IMR-90 (cell line): ENCODE data around the gene KDM5B. TPM values are rescaled to one million over a fixed set of nuclear protein-coding genes. Genes with fewer than 3 reads are reported as not detected.

Source experiments
- ATAC-seq: fragments of 200-7000 bp; cut with Tn5 transposase; 2 replicates; pipeline ENCODE4 v1.9.1; 2020; ENCODE audit warnings: low read depth, mild to moderate bottlenecking, moderate library complexity
- BruUV-seq: library from RNA; stranded (reverse); fragments of 400-500 nt; replicated peaks from 2 replicates; lab custom pipeline; 2021; lab: Mats Ljungman, UMichigan
- CTCF ChIA-PET: fragments of 300-600 bp; formaldehyde crosslinking; extraction: SDS; loops from one replicate; lab custom pipeline; 2021; ENCODE audit warnings: antibody characterized with exemption; lab: Yijun Ruan, JAX
- POLR2A ChIA-PET: fragments of 300-600 bp; sonication (Branson Sonifier 250); formaldehyde crosslinking; loops from one replicate; lab custom pipeline; 2022; ENCODE audit warnings: antibody characterized with exemption; ENCODE audit not compliant: unreplicated experiment; lab: Charles Lee
- DNase-seq: peaks from one replicate; pipeline ENCODE4 v3.0.0; 2013
- H2AFZ ChIP-seq: replicated peaks from 2 replicates; pipeline ENCODE3; 2013; ENCODE audit warnings: low read length, mild to moderate bottlenecking; ENCODE audit not compliant: poor library complexity
- H2AK5ac ChIP-seq: 2 replicates; pipeline ENCODE4 v1.6.1; 2013; ENCODE audit warnings: low read depth, low read length, inconsistent platforms
- H2AK9ac ChIP-seq: replicated peaks from 2 replicates; pipeline ENCODE3; 2013; ENCODE audit warnings: mild to moderate bottlenecking, low read depth, low read length, moderate library complexity; ENCODE audit not compliant: poor library complexity
- H2BK120ac ChIP-seq: 2 replicates; pipeline ENCODE4 v1.6.1; 2013; ENCODE audit warnings: low read depth, low read length, inconsistent platforms
- H2BK15ac ChIP-seq: 3 replicates; pipeline ENCODE4 v1.6.1; 2013; ENCODE audit warnings: low read depth, low read length, inconsistent platforms
- H2BK20ac ChIP-seq: 2 replicates; pipeline ENCODE4 v1.6.1; 2013; ENCODE audit warnings: low read depth, mild to moderate bottlenecking, inconsistent platforms, low read length, moderate library complexity
- H2BK5ac ChIP-seq: 2 replicates; pipeline ENCODE4 v1.6.1; 2013; ENCODE audit warnings: mild to moderate bottlenecking, low read depth, low read length, inconsistent platforms; ENCODE audit not compliant: poor library complexity, severe bottlenecking
- H3K14ac ChIP-seq: replicated peaks from 2 replicates; pipeline ENCODE4 v1.6.1; 2013; ENCODE audit warnings: low read depth, low read length, inconsistent platforms
- H3K18ac ChIP-seq: 2 replicates; pipeline ENCODE4 v1.6.1; 2013; ENCODE audit warnings: low read depth, low read length, control low read depth
- H3K23ac ChIP-seq: 2 replicates; pipeline ENCODE4 v1.6.1; 2013; ENCODE audit warnings: low read depth, low read length, inconsistent platforms
- H3K27ac ChIP-seq: 2 replicates; pipeline ENCODE4 v1.5.1; 2013; ENCODE audit warnings: mild to moderate bottlenecking, control low read depth, low read length; ENCODE audit not compliant: insufficient read depth
- H3K27me3 ChIP-seq: 2 replicates; pipeline ENCODE4 v1.6.1; 2013; ENCODE audit warnings: low read length; ENCODE audit not compliant: control insufficient read depth, insufficient read depth
- H3K36me3 ChIP-seq: 2 replicates; pipeline ENCODE4 v1.6.1; 2013; ENCODE audit warnings: low read length, mixed read lengths; ENCODE audit not compliant: control insufficient read depth, insufficient read depth
- H3K4ac ChIP-seq: 2 replicates; pipeline ENCODE4 v1.6.1; 2013; ENCODE audit warnings: low read depth, low read length, inconsistent platforms
- H3K4me1 ChIP-seq: 2 replicates; pipeline ENCODE4 v1.6.1; 2013; ENCODE audit warnings: low read length, mixed read lengths; ENCODE audit not compliant: control insufficient read depth, insufficient read depth
- H3K4me2 ChIP-seq: 2 replicates; pipeline ENCODE4 v1.6.1; 2013; ENCODE audit warnings: low read depth, mild to moderate bottlenecking, control low read depth, low read length, moderate library complexity
- H3K4me3 ChIP-seq: 2 replicates; pipeline ENCODE4 v1.5.1; 2013; ENCODE audit warnings: low read depth, mild to moderate bottlenecking, control low read depth, low read length, moderate library complexity; ENCODE audit not compliant: insufficient read depth
- H3K56ac ChIP-seq: 2 replicates; pipeline ENCODE4 v1.6.1; 2013; ENCODE audit warnings: low read length, inconsistent platforms; ENCODE audit not compliant: insufficient read depth; ENCODE audit errors: extremely low read depth
- H3K79me1 ChIP-seq, 2 experiments: 2 replicates each; pipeline ENCODE4 v1.6.1; 2013; ENCODE audit warnings: low read length in 2 of 2, inconsistent platforms in 1 of 2, low read depth in 1 of 2
- H3K9ac ChIP-seq: 2 replicates; pipeline ENCODE4 v1.6.1; 2013; ENCODE audit warnings: low read depth, low read length, control low read depth
- H3K9me1 ChIP-seq: 2 replicates; pipeline ENCODE4 v1.6.1; 2013; ENCODE audit warnings: low read length, inconsistent platforms; ENCODE audit not compliant: insufficient read depth
- H3K9me3 ChIP-seq: 2 replicates; pipeline ENCODE4 v1.6.1; 2013; ENCODE audit warnings: low read length; ENCODE audit not compliant: control insufficient read depth, insufficient read depth
- H4K20me1 ChIP-seq: 2 replicates; pipeline ENCODE4 v1.6.1; 2013; ENCODE audit warnings: low read length, inconsistent platforms; ENCODE audit not compliant: insufficient read depth
- H4K5ac ChIP-seq: 2 replicates; pipeline ENCODE4 v1.6.1; 2013; ENCODE audit warnings: mild to moderate bottlenecking, low read depth, low read length, control low read depth
- H4K8ac ChIP-seq, 2 experiments: 2 replicates each; pipeline ENCODE4 v1.6.1; 2013; ENCODE audit warnings: low read depth in 2 of 2, low read length in 2 of 2, control low read depth in 1 of 2, inconsistent platforms in 1 of 2
- H4K91ac ChIP-seq: 2 replicates; pipeline ENCODE4 v1.6.1; 2013; ENCODE audit warnings: low read depth, low read length, inconsistent platforms; ENCODE audit not compliant: insufficient read depth
- BHLHE40 ChIP-seq: fragments of 150-350 bp; IDR thresholded peaks from 2 replicates; pipeline ENCODE4 v1.6.1; 2016; ENCODE audit warnings: mild to moderate bottlenecking, low read depth, low read length
- CEBPB ChIP-seq: IDR thresholded peaks from 2 replicates; pipeline ENCODE4 v1.6.1; 2012; ENCODE audit warnings: low read depth, low read length, improper control_type of control experiment
- ELK1 ChIP-seq: fragments of 150-350 bp; IDR thresholded peaks from 2 replicates; pipeline ENCODE4 v1.6.1; 2016; ENCODE audit warnings: low read depth, mild to moderate bottlenecking, low read length, moderate library complexity, borderline replicate concordance
- MAZ ChIP-seq: IDR thresholded peaks from 2 replicates; pipeline ENCODE4 v1.6.1; 2012; ENCODE audit warnings: low read depth, mild to moderate bottlenecking, low read length, improper control_type of control experiment, moderate library complexity, borderline replicate concordance
- NFE2L2 ChIP-seq: fragments of 150-350 bp; IDR thresholded peaks from 2 replicates; pipeline ENCODE4 v1.6.1; 2016; ENCODE audit warnings: low read depth, mild to moderate bottlenecking, low read length
- WGBS, 2 experiments: methylation state at CpG; one replicate each; pipeline versions ENCODE4 v1.1.5 to v1.1.7; 2013; ENCODE audit warnings: missing lambda C conversion rate in 2 of 2; ENCODE audit not compliant: insufficient read length in 1 of 2; ENCODE audit errors: extremely low coverage in 2 of 2; 5-methylcytosine and 5-hydroxymethylcytosine counted together
- dilution Hi-C: fragments of 300-500 bp; cut with HindIII; formaldehyde crosslinking; loops from one replicate; pipeline ENCODE4 v1.14.3; 2018; ENCODE audit warnings: low sequenced_read_pairs; ENCODE audit not compliant: unreplicated experiment
- in situ Hi-C: fragments of 300-500 bp; cut with MboI; formaldehyde crosslinking; loops from 3 replicates; pipeline ENCODE4 v1.14.3; 2019; ENCODE audit warnings: low sequenced_read_pairs, inconsistent platforms, mixed read lengths
- intact Hi-C: fragments of 100-400 bp; cut with micrococcal nuclease; formaldehyde crosslinking; loops from 2 replicates; pipeline ENCODE4 v1.10.0; 2022
- polyA plus RNA-seq, 3 experiments: library from polyadenylated mRNA; depleted of rRNA; stranded (reverse); fragments of >200 nt; gene quantifications; 2 replicates each; pipeline ENCODE4 v1.2.3, GENCODE V29; 2012; ENCODE audit warnings: low replicate concordance in 1 of 3
- total RNA-seq: library from RNA; depleted of rRNA; stranded (reverse); fragments of >200 nt; gene quantifications from 2 replicates; pipeline ENCODE4 v1.2.3, GENCODE V29; 2012

Gene KDM5B
- total and polyA plus RNA-seq, 2 of the 4 experiments (the other 2 are of a cell fraction) = 28.8 to 82.1 TPM

GRCh38 chr1:202802998-202803932, 5.0 kb downstream of the KDM5B start:
- no CpG with 5 or more reads among the region's 15 CpGs for WGBS, 2 experiments
- Histone ChIP-seq H3K4ac (no peak overlapping the region), H4K91ac (no peak overlapping the region), H3K79me1 (peaks cover 0 to 58% of the 10 kb centered on the region in 2 experiments; a peak in 2 of 4 replicates), H3K14ac (no peak overlapping the region), H3K9me1 (peaks cover 14% of the 10 kb centered on the region), H2BK120ac (no peak overlapping the region), H2AK9ac (peak overlapping the region; percentile 23), H3K56ac (no peak overlapping the region), H3K18ac (no peak overlapping the region), H2AK5ac (no peak overlapping the region), H3K9me3 (no peaks in the 10 kb centered on the region), H2BK20ac (no peak overlapping the region), H2AFZ (no peak overlapping the region), H4K20me1 (peaks cover 85% of the 10 kb centered on the region), H3K27ac (peak overlapping the region; percentile 43; the same call in 1 of the 2 replicates), H3K4me2 (peak overlapping the region; percentile 48), H2BK5ac (peak overlapping the region; percentile 15), H3K23ac (no peak overlapping the region), H3K36me3 (peaks cover 5% of the 10 kb centered on the region), H3K4me3 (no peak overlapping the region), H2BK15ac (no peak overlapping the region), H3K27me3 (no peaks in the 10 kb centered on the region), H4K8ac (no peak overlapping the region), H3K4me1 (peaks cover 9% of the 10 kb centered on the region), H3K9ac (no peak overlapping the region), H4K5ac (no peak overlapping the region)
- no TSS peak for BruUV-seq
- peak; percentile 57 for DNase-seq
- dilution Hi-C loops = no loop called here
- peak; percentile 18; the same call in 1 of the 2 replicates for ATAC-seq
- in situ Hi-C loops = no loop called here
- POLR2A ChIA-PET = no interaction called here
- TF ChIP-seq ELK1 = no peak
- no peak for TF ChIP-seq MAZ
- peak; percentile 28; the same call in 1 of the 2 replicates for TF ChIP-seq NFE2L2
- TF ChIP-seq CEBPB = peak; percentile 95
- no peak for TF ChIP-seq BHLHE40
- intact Hi-C loops = no loop called here
- CTCF ChIA-PET = interaction anchor here (0.7 kb wide), 1 partner anchor 1700 kb away, joined by 3 read pairs; no protein-coding TSS in a partner anchor
